OCI-LY1 (cell line): ENCODE measurements around the gene DOCK4.

Experiments used
- H2AFZ ChIP-seq: fragments of 200-600 bp; sonication (generic), shearing (Covaris generic); 2 replicates; pipeline ENCODE4 v1.6.0; 2014; ENCODE audit warnings: antibody characterized with exemption, mild to moderate bottlenecking, low read length
- H3F3A ChIP-seq: fragments of 200-600 bp; sonication (generic), shearing (Covaris generic); 2 replicates; pipeline ENCODE4 v1.6.0; 2014; ENCODE audit warnings: mild to moderate bottlenecking, antibody characterized with exemption, low read length, moderate library complexity; ENCODE audit not compliant: insufficient read depth
- H3K27ac ChIP-seq: fragments of 200-600 bp; sonication (generic); 2 replicates; pipeline ENCODE4 v1.5.1; 2014; ENCODE audit warnings: low read length, mixed run types, mild to moderate bottlenecking, low read depth; ENCODE audit not compliant: poor library complexity, severe bottlenecking
- H3K27me3 ChIP-seq: fragments of 200-600 bp; sonication (generic); 2 replicates; pipeline ENCODE4 v1.6.0; 2014; ENCODE audit warnings: antibody characterized with exemption, mild to moderate bottlenecking, low read length, moderate library complexity; ENCODE audit not compliant: insufficient read depth
- H3K36me3 ChIP-seq: fragments of 200-600 bp; sonication (generic); 2 replicates; pipeline ENCODE4 v1.6.1; 2014; ENCODE audit warnings: mild to moderate bottlenecking, antibody characterized with exemption, low read length, moderate library complexity, mixed read lengths; ENCODE audit not compliant: insufficient read depth
- H3K4me1 ChIP-seq: fragments of 200-600 bp; sonication (generic); 2 replicates; pipeline ENCODE4 v1.5.1; 2014; ENCODE audit warnings: mild to moderate bottlenecking, low read length, moderate library complexity; ENCODE audit not compliant: insufficient read depth, severe bottlenecking
- H3K4me2 ChIP-seq: fragments of 200-600 bp; sonication (generic), shearing (Covaris generic); 2 replicates; pipeline ENCODE4 v1.6.1; 2014; ENCODE audit warnings: low read length
- H3K4me3 ChIP-seq: fragments of 200-600 bp; sonication (generic); 2 replicates; pipeline ENCODE4 v1.5.1; 2014; ENCODE audit warnings: low read length, low read depth, mild to moderate bottlenecking, mixed read lengths; ENCODE audit not compliant: poor library complexity, severe bottlenecking
- H3K79me2 ChIP-seq: fragments of 200-600 bp; shearing (Covaris generic); 2 replicates; pipeline ENCODE4 v1.6.1; 2016; ENCODE audit warnings: mixed run types, low read length, mixed read lengths; ENCODE audit not compliant: insufficient read depth
- H3K9ac ChIP-seq: fragments of 200-600 bp; sonication (generic), shearing (Covaris generic); 2 replicates; pipeline ENCODE4 v1.6.1; 2014; ENCODE audit warnings: mild to moderate bottlenecking, low read length, mixed read lengths
- H3K9me2 ChIP-seq: fragments of 200-600 bp; sonication (generic), shearing (Covaris generic); 2 replicates; pipeline ENCODE4 v1.6.1; 2014; ENCODE audit warnings: low read depth, mild to moderate bottlenecking, low read length, mixed read lengths
- H3K9me3 ChIP-seq: fragments of 200-600 bp; shearing (Covaris generic); 2 replicates; pipeline ENCODE4 v1.6.1; 2014; ENCODE audit warnings: low read length, mixed read lengths
- H4K20me1 ChIP-seq: fragments of 200-600 bp; sonication (generic), shearing (Covaris generic); 2 replicates; pipeline ENCODE4 v1.6.0; 2016; ENCODE audit warnings: mild to moderate bottlenecking, low read length; ENCODE audit not compliant: insufficient read depth
- CTCF ChIP-seq: fragments of 200-600 bp; sonication (generic), shearing (Covaris generic); IDR thresholded peaks from 2 replicates; pipeline ENCODE4 v1.5.1; 2017; ENCODE audit warnings: mild to moderate bottlenecking, antibody characterized with exemption, low read length, moderate library complexity, mixed read lengths
- EZH2 ChIP-seq: fragments of 200-600 bp; sonication (generic), shearing (Covaris generic); IDR thresholded peaks from 2 replicates; pipeline ENCODE4 v1.8.0; 2017; ENCODE audit warnings: borderline replicate concordance, mixed run types, mild to moderate bottlenecking, antibody characterized with exemption, low read length, moderate library complexity, mixed read lengths

Gene DOCK4

DNA sequence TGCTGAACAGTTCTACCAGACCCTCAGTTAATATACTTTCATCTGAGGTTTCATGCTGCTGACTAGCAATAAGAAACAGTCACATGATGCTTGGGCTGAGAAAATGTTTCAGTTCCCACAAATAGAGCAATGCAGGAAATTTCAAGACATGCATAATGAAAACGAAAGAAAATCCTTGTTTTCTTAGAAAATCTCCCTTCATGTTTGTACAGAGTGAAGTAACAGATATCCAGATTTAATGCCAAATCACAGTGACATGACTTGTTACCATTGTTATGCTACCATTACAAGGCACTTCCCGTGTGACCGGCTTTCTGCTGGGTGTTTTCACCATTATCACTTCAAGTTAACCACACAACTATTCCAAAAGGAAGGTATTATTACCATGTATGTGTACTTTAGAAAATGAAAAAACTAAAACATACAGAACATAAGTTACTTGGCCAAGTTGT, 121.7 kb downstream of the DOCK4 start:
- TF ChIP-seq CTCF (no peak), EZH2 (no peak)
- Histone ChIP-seq H3K4me3 (no peak overlapping the region), H3K27me3 (no peaks in the 10 kb centered on the region), H2AFZ (no peak overlapping the region), H3K9me2 (no peaks in the 10 kb centered on the region), H3K4me1 (peaks cover 11% of the 10 kb centered on the region), H3K36me3 (no peaks in the 10 kb centered on the region), H3K27ac (no peak overlapping the region), H3K9ac (no peak overlapping the region), H3K4me2 (no peak overlapping the region), H3K9me3 (no peaks in the 10 kb centered on the region), H3K79me2 (no peaks in the 10 kb centered on the region), H4K20me1 (no peaks in the 10 kb centered on the region), H3F3A (no peaks in the 10 kb centered on the region)

DNA sequence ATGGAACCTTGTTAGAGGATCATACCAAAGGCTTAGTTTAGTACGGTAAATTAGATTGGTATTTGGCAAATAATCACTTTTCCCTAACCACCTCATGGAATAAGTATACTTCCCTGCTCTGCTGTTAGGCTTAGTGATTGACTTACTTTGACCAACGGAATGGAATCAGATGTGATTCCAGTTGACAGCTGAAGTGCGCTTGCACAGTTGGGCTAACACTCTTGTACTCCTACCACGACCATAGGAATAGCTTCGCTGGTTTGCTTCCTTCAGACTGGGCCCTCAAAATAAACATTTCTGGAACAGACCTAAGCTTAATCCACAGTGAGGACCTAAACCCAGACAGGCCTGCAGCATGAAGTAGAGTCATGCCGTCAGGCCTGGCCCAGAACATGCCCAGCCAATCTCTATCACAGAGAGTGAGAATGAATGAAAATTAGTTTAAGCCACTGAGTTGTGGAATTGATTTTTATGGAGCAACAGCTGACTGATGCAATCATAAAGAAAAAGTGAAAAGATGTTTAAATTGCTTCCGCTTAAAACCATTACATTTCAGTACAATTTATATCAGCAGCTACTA, 122.3 kb downstream of the DOCK4 start:
- Histone ChIP-seq H3K9me3 (no peaks in the 10 kb centered on the region), H3K36me3 (no peaks in the 10 kb centered on the region), H3K79me2 (no peaks in the 10 kb centered on the region), H2AFZ (no peak overlapping the region), H3K27ac (no peak overlapping the region), H4K20me1 (no peaks in the 10 kb centered on the region), H3K9me2 (no peaks in the 10 kb centered on the region), H3K4me3 (no peak overlapping the region), H3K27me3 (no peaks in the 10 kb centered on the region), H3K9ac (no peak overlapping the region), H3F3A (no peaks in the 10 kb centered on the region), H3K4me1 (peaks cover 11% of the 10 kb centered on the region), H3K4me2 (no peak overlapping the region)
- no peak for TF ChIP-seq CTCF
- no peak for TF ChIP-seq EZH2

- Histone ChIP-seq H3K9ac (no peak overlapping the region), H3K4me3 (no peak overlapping the region), H3K4me1 (peaks cover 11% of the 10 kb centered on the region), H3K9me3 (no peaks in the 10 kb centered on the region), H2AFZ (no peak overlapping the region), H3K79me2 (no peaks in the 10 kb centered on the region), H3K27me3 (no peaks in the 10 kb centered on the region), H4K20me1 (no peaks in the 10 kb centered on the region), H3K9me2 (no peaks in the 10 kb centered on the region), H3K27ac (no peak overlapping the region), H3K36me3 (no peaks in the 10 kb centered on the region), H3F3A (no peaks in the 10 kb centered on the region), H3K4me2 (no peak overlapping the region)
- no peak for TF ChIP-seq CTCF
- no peak for TF ChIP-seq EZH2
Measured at GRCh38 chr7:112082306-112082705, 123.9 kb downstream of the DOCK4 start.
